ENCODE results near the gene NEDD1. TPM values are rescaled to one million over a fixed set of nuclear protein-coding genes. Genes with fewer than 3 reads are reported as not detected.

NEDD1 gene
- total and polyA plus RNA-seq, 12 donors: 5.3 to 18.7 (median 14.4) TPM

GRCh38 chr12:96995861-96996260, 88.8 kb downstream of the NEDD1 start:
- Histone ChIP-seq H3K27me3 (peaks cover 0 to 49% (median 27%) of the 10 kb centered on the region in 7 donors), H3K4me3 (no peak overlapping the region), H3K36me3 (no peaks in the 10 kb centered on the region), H3K27ac (no peak overlapping the region), H3K4me1 (no peaks in the 10 kb centered on the region), H3K9me3 (no peaks in the 10 kb centered on the region)
- TF ChIP-seq CTCF (IDR thresholded peaks at IDR 0.05): no peak
- intact Hi-C loops (cut with DNase I): loop anchor here in 1 of 10 donors (10.0 kb wide), 1 partner anchor 1549 kb away; no protein-coding TSS in a partner anchor
- no peak for DNase-seq
- 30 to 53% methylated on average over 6 of the region's 6 CpGs for WGBS, 2 donors
- no peak for ATAC-seq

- intact Hi-C loops (cut with DNase I): loop anchor here in 1 of 10 donors (10.0 kb wide), 1 partner anchor 1547 kb away; no protein-coding TSS in a partner anchor
- 86 to 88% methylated on average over 7 of the region's 7 CpGs for WGBS, 2 donors
Observed at GRCh38 chr12:96997797-96998484, 90.9 kb downstream of the NEDD1 start.

GRCh38 chr12:97003276-97003675, 96.2 kb downstream of the NEDD1 start:
- ATAC-seq: no peak
- Histone ChIP-seq H3K4me1 (no peaks in the 10 kb centered on the region), H3K9me3 (no peaks in the 10 kb centered on the region), H3K27ac (no peak overlapping the region), H3K4me3 (no peak overlapping the region), H3K27me3 (peaks cover 0 to 18% (median 3%) of the 10 kb centered on the region in 7 donors), H3K36me3 (no peaks in the 10 kb centered on the region)
- TF ChIP-seq CTCF (IDR thresholded peaks at IDR 0.05): no peak
- DNase-seq: no peak
- WGBS, 2 donors: 88 to 90% methylated on average over 8 of the region's 8 CpGs
- intact Hi-C loops (cut with DNase I): no loop called here

More at GRCh38 chr12:96997797-96998484, 90.9 kb downstream of the NEDD1 start:
- no peak for DNase-seq
- Histone ChIP-seq H3K36me3 (no peaks in the 10 kb centered on the region), H3K9me3 (no peaks in the 10 kb centered on the region), H3K4me3 (no peak overlapping the region), H3K27me3 (peaks cover 0 to 41% (median 20%) of the 10 kb centered on the region in 7 donors), H3K27ac (no peak overlapping the region), H3K4me1 (no peaks in the 10 kb centered on the region)
- no peak for ATAC-seq
- TF ChIP-seq CTCF (IDR thresholded peaks at IDR 0.05): no peak

All from heart right ventricle (tissue), 16 donors.